GM23338 (cell line): ENCODE data around the gene FHIT.

ENCODE experiments used
- EZH2 ChIP-seq: fragments of 200-600 bp; sonication (generic); IDR thresholded peaks from one replicate; pipeline ENCODE4 v1.8.0; 2017; ENCODE audit warnings: antibody characterized with exemption, mild to moderate bottlenecking, low read depth; ENCODE audit not compliant: unreplicated experiment
- ZNF114 ChIP-seq: fragments of 250-450 bp; sonication (Bioruptor Pico); IDR thresholded peaks from 2 replicates; pipeline ENCODE4 v1.5.0; 2020; ENCODE audit warnings: mild to moderate bottlenecking, moderate library complexity
- TF ChIP-seq, protein P1 (sequence below), 2 experiments: fragments of 200-600 bp in 1 of 2; sonication (generic) in 1 of 2; conservative IDR thresholded peaks; 2 replicates each; pipeline versions ENCODE4 v1.5.1 to v1.6.1; 2016 to 2017; ENCODE audit warnings: antibody characterized with exemption in 2 of 2, low read depth in 2 of 2, mild to moderate bottlenecking in 2 of 2, moderate library complexity in 1 of 2
- TF ChIP-seq, protein P2 (sequence below): IDR thresholded peaks from one replicate; pipeline ENCODE4 v1.6.1; 2018; ENCODE audit warnings: antibody characterized with exemption; ENCODE audit not compliant: unreplicated experiment

DNA sequence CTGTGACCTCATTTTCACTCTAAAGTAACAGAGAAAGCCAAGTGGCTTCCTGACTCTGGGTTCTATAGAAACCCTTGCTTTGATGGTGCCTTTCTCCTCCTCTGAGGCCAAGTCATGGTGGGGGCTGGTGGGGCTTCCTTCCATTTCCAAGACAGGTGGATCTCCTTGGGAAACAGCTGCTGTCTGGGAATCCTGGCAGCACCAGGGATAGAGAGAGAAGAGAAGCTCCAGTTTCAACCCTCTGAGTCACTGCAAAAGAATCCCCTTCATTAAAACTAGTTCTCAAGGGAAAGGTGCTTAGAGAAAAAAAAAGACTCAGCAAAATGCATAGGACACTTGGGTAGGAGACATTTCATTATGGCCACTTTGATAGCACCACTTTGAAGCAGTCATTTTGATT is 614.4 kb downstream of the FHIT start:
- TF ChIP-seq, protein P1, sequence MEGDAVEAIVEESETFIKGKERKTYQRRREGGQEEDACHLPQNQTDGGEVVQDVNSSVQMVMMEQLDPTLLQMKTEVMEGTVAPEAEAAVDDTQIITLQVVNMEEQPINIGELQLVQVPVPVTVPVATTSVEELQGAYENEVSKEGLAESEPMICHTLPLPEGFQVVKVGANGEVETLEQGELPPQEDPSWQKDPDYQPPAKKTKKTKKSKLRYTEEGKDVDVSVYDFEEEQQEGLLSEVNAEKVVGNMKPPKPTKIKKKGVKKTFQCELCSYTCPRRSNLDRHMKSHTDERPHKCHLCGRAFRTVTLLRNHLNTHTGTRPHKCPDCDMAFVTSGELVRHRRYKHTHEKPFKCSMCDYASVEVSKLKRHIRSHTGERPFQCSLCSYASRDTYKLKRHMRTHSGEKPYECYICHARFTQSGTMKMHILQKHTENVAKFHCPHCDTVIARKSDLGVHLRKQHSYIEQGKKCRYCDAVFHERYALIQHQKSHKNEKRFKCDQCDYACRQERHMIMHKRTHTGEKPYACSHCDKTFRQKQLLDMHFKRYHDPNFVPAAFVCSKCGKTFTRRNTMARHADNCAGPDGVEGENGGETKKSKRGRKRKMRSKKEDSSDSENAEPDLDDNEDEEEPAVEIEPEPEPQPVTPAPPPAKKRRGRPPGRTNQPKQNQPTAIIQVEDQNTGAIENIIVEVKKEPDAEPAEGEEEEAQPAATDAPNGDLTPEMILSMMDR (conservative IDR thresholded peaks at IDR 0.05; ENCODE audit: low read depth in 2 of 2): no peak
- TF ChIP-seq, protein P2, sequence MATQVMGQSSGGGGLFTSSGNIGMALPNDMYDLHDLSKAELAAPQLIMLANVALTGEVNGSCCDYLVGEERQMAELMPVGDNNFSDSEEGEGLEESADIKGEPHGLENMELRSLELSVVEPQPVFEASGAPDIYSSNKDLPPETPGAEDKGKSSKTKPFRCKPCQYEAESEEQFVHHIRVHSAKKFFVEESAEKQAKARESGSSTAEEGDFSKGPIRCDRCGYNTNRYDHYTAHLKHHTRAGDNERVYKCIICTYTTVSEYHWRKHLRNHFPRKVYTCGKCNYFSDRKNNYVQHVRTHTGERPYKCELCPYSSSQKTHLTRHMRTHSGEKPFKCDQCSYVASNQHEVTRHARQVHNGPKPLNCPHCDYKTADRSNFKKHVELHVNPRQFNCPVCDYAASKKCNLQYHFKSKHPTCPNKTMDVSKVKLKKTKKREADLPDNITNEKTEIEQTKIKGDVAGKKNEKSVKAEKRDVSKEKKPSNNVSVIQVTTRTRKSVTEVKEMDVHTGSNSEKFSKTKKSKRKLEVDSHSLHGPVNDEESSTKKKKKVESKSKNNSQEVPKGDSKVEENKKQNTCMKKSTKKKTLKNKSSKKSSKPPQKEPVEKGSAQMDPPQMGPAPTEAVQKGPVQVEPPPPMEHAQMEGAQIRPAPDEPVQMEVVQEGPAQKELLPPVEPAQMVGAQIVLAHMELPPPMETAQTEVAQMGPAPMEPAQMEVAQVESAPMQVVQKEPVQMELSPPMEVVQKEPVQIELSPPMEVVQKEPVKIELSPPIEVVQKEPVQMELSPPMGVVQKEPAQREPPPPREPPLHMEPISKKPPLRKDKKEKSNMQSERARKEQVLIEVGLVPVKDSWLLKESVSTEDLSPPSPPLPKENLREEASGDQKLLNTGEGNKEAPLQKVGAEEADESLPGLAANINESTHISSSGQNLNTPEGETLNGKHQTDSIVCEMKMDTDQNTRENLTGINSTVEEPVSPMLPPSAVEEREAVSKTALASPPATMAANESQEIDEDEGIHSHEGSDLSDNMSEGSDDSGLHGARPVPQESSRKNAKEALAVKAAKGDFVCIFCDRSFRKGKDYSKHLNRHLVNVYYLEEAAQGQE: no peak
- TF ChIP-seq EZH2 (no peak), ZNF114 (CRISPR knock-in tag) (no peak)
